Gastrocnemius medialis (tissue), 4 donors: ENCODE results near the gene YARS2.

Source experiments
- CTCF ChIP-seq, 5 experiments: fragments of 450-650 bp in 3 of 5; fragments of 200-600 bp in 2 of 5; sonication (generic) in 2 of 5; IDR thresholded peaks in 4 of 5; conservative IDR thresholded peaks in 1 of 5; 1 replicate in 4 of 5; 2 replicates in 1 of 5; pipeline ENCODE4 v1.5.1; 2016 to 2019; ENCODE audit warnings: antibody characterized with exemption in 5 of 5, mild to moderate bottlenecking in 3 of 5, moderate library complexity in 3 of 5
- POLR2A ChIP-seq, 2 donors: fragments of 450-650 bp; IDR thresholded peaks; one replicate each; pipeline ENCODE4 v1.6.1; 2017; ENCODE audit warnings: antibody characterized with exemption in 2 of 2, mild to moderate bottlenecking in 2 of 2, moderate library complexity in 2 of 2

GRCh38 chr12:32698285-32698684 lies 57.4 kb downstream of the YARS2 start:
- TF ChIP-seq POLR2A (IDR thresholded peaks at IDR 0.05) (no peak), CTCF (IDR thresholded peaks at IDR 0.05 in 4 of 5, conservative IDR thresholded peaks at IDR 0.05 in 1 of 5) (no peak)
